Type B pancreatic cell (in vitro differentiated cells): Measurements from ENCODE around the gene OR2AG1. TPM values are rescaled to one million over a fixed set of nuclear protein-coding genes. Genes with fewer than 3 reads are reported as not detected.

Experiments used
- DNase-seq: peaks from one replicate; pipeline ENCODE4 v3.0.0; 2021; ENCODE audit warnings: mixed read lengths; ENCODE audit not compliant: unreplicated experiment; ENCODE audit errors: extremely low spot score
- H3K27ac Mint-ChIP-seq: 2 replicates; pipeline ENCODE4 v1.8.0; 2021; ENCODE audit warnings: mild to moderate bottlenecking, mixed read lengths
- H3K27me3 Mint-ChIP-seq: 2 replicates; pipeline ENCODE4 v1.8.0; 2021; ENCODE audit warnings: mixed read lengths
- H3K36me3 Mint-ChIP-seq: 2 replicates; pipeline ENCODE4 v1.8.0; 2021; ENCODE audit warnings: mixed read lengths
- H3K4me1 Mint-ChIP-seq: one replicate; pipeline ENCODE4 v1.8.0; 2021; ENCODE audit warnings: mixed read lengths; ENCODE audit not compliant: unreplicated experiment
- H3K4me3 Mint-ChIP-seq: 2 replicates; pipeline ENCODE4 v1.8.0; 2021; ENCODE audit warnings: mild to moderate bottlenecking, mixed read lengths
- H3K9me3 Mint-ChIP-seq: 2 replicates; pipeline ENCODE4 v1.8.0; 2021; ENCODE audit warnings: mixed read lengths
- CTCF ChIP-seq: fragments of 200-600 bp; sonication (generic); conservative IDR thresholded peaks from 2 replicates; pipeline ENCODE4 v1.5.0; 2021; ENCODE audit warnings: antibody characterized with exemption, mild to moderate bottlenecking
- total RNA-seq: library from RNA; stranded (reverse); gene quantifications from 2 replicates; pipeline ENCODE4 v1.2.1, GENCODE V29; 2021; ENCODE audit warnings: low replicate concordance

OR2AG1 gene
- total RNA-seq, 1 donor from 2014 or later: not detected

DNA sequence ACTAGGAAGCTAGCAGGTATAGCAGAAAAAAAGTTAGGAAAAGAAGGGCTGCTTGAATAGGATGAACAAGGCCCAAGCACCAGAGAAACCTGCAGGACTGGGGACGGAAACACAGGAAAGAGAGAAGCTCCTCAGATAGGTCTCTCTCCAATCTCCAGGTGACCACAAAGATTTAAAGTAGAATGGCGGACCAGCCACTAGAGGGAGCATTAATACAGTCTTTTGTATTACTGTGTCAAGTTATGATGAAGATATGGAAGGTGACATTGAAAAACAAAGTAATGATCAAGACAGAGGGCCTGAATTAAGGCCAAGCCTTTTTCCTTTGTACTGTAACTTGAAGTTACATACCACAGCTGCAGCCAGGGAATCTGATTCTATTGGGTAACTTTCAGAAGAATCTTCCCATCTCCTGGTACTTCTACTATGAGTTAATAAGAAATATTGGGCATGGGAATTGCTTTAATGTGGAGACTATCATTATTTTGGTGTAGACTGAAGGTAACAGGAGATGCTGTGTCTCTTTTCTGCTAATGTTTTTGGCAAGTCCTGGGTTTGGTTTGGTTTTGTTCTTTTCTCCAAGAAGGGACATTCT is 44.9 kb upstream of the OR2AG1 start:
- no peak overlapping the region for H3K27ac Mint-ChIP-seq

DNA sequence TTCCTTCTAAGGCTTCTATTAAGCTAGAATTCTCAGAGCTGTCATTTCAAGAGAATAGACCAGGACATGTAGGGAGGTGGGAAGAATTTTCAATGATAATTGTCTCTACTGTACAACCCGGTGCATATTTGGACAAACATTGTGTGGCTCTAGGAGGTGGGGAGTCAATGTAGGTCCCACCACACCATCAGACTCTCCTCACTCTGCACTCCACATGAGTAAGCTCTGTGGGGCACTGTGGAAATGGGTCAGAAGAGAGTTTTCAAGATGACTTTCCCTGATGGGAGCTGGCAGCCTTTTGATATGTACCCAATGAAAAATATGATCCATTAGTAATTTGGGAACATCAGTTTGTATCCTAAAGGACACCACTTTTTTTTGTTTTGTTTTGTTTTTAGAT is 44.2 kb upstream of the OR2AG1 start:
- Mint-ChIP-seq H3K9me3 (no peaks in the 10 kb centered on the region), H3K27ac (no peak overlapping the region), H3K4me1 (no peaks in the 10 kb centered on the region), H3K27me3 (peaks cover 17% of the 10 kb centered on the region), H3K36me3 (no peaks in the 10 kb centered on the region), H3K4me3 (no peak overlapping the region)
- TF ChIP-seq CTCF: no peak
- DNase-seq: no peak

More for the DNA sequence above, 44.9 kb upstream of the OR2AG1 start:
- no peak for DNase-seq
- Mint-ChIP-seq H3K27me3 (peaks cover 17% of the 10 kb centered on the region), H3K9me3 (no peaks in the 10 kb centered on the region), H3K4me1 (no peaks in the 10 kb centered on the region), H3K4me3 (no peak overlapping the region), H3K36me3 (no peaks in the 10 kb centered on the region)
- TF ChIP-seq CTCF: peak; percentile 75

- Mint-ChIP-seq H3K27ac (no peak overlapping the region), H3K36me3 (no peaks in the 10 kb centered on the region), H3K9me3 (no peaks in the 10 kb centered on the region), H3K4me3 (no peak overlapping the region), H3K4me1 (no peaks in the 10 kb centered on the region), H3K27me3 (peaks cover 7% of the 10 kb centered on the region)
- DNase-seq: no peak
- no peak for TF ChIP-seq CTCF
Measured at GRCh38 chr11:6742260-6742659, 40.6 kb upstream of the OR2AG1 start.

DNA sequence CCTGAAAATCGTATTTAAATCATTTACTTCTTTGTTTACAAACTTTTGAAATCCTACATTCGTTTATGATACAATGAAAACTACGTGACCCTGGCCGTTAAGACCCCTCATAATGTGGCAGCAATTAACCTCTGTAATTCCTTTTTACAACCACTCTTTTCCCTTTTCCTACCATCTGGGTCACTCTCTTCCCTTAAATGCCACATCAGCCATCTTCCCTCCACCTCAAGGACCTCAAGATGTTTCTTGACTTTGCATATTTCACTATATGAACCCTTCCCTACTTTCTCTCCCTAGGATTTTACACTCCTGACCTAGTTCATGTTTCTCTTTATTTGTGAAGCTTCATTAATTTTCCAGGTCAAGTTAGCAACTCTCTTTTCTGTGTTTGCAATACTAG is 37.8 kb upstream of the OR2AG1 start:
- Mint-ChIP-seq H3K4me1 (no peaks in the 10 kb centered on the region), H3K36me3 (no peaks in the 10 kb centered on the region), H3K9me3 (no peaks in the 10 kb centered on the region), H3K27ac (no peak overlapping the region), H3K27me3 (peaks cover 12% of the 10 kb centered on the region), H3K4me3 (no peak overlapping the region)
- no peak for TF ChIP-seq CTCF
- no peak for DNase-seq

DNA sequence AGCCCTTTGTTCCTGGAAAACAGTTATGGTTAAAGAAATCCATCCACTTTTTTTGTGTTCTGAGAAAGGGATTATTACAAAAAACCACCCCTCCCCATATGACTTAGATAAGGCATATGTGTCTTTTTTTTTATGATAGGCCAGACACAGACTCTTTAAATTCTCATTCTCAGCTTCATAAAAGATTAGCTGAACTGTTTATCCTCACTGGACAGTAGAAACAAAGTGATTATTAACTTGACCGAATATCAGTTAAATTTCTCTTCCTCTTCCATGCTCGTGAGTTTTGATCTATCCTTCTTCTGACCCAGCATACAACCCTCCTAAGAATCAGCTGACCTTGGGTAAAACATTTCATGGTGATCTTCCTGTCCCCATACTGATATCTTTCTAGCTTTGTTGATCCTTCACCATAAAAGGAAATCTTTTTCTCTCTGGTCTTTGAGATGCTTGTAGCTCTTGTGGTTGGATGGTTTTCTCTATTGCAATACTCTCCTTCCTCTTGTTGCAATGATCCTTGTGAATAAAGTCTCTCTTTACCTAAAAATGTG is 37.3 kb upstream of the OR2AG1 start:
- no peak overlapping the region for H3K27ac Mint-ChIP-seq
- no peak for DNase-seq
- TF ChIP-seq CTCF: no peak
- H3K4me1 Mint-ChIP-seq: no peaks in the 10 kb centered on the region
- H3K4me3 Mint-ChIP-seq: no peak overlapping the region
- no peaks in the 10 kb centered on the region for H3K36me3 Mint-ChIP-seq
- peaks cover 12% of the 10 kb centered on the region for H3K27me3 Mint-ChIP-seq
- H3K9me3 Mint-ChIP-seq: no peaks in the 10 kb centered on the region
